PFSK-1 (cell line): ENCODE measurements around the gene CNTF.

ENCODE experiments used
- POLR2AphosphoS5 ChIP-seq: IDR thresholded peaks from 2 replicates; pipeline ENCODE4 v1.6.1; 2012; ENCODE audit warnings: low read depth, mild to moderate bottlenecking, control low read depth, low read length, moderate library complexity
- REST ChIP-seq, 2 experiments: IDR thresholded peaks; 2 replicates each; pipeline versions ENCODE4 v1.6.1 to v1.8.0; 2011 to 2012; ENCODE audit warnings: low read depth in 2 of 2, low read length in 2 of 2, control low read depth in 1 of 2, inconsistent platforms in 1 of 2, mild to moderate bottlenecking in 1 of 2, moderate library complexity in 1 of 2; ENCODE audit not compliant: insufficient read depth in 1 of 2
- SIN3A ChIP-seq: IDR thresholded peaks from 2 replicates; pipeline ENCODE4 v1.6.1; 2012; ENCODE audit warnings: mild to moderate bottlenecking, low read length, moderate library complexity, borderline replicate concordance; ENCODE audit not compliant: insufficient read depth
- TAF1 ChIP-seq: IDR thresholded peaks from 2 replicates; pipeline ENCODE4 v1.6.1; 2012; ENCODE audit warnings: low read length, control low read depth, borderline replicate concordance; ENCODE audit not compliant: insufficient read depth

- TF ChIP-seq REST (IDR thresholded peaks at IDR 0.05; ENCODE audit: insufficient read depth in 1 of 2, low read depth in 2 of 2, low read length in 2 of 2) (no peak), POLR2AphosphoS5 (no peak), TAF1 (no peak), SIN3A (no peak)
These were observed 14.1 kb upstream of the CNTF start for GRCh38 chr11:58608331-58608730.
